CD1c-positive myeloid dendritic cell (primary cell): Measurements from ENCODE around the gene IL11.
"Not testable (repeated sequence)": the region's sequence is repeated elsewhere in the genome, so short reads cannot be mapped to it uniquely, and the experiment has no call there.

Source experiments
- DNase-seq: peaks from one replicate; pipeline ENCODE4 v3.0.0-alpha.2; 2016; ENCODE audit errors: extremely low spot score

The IL11 gene

DNA sequence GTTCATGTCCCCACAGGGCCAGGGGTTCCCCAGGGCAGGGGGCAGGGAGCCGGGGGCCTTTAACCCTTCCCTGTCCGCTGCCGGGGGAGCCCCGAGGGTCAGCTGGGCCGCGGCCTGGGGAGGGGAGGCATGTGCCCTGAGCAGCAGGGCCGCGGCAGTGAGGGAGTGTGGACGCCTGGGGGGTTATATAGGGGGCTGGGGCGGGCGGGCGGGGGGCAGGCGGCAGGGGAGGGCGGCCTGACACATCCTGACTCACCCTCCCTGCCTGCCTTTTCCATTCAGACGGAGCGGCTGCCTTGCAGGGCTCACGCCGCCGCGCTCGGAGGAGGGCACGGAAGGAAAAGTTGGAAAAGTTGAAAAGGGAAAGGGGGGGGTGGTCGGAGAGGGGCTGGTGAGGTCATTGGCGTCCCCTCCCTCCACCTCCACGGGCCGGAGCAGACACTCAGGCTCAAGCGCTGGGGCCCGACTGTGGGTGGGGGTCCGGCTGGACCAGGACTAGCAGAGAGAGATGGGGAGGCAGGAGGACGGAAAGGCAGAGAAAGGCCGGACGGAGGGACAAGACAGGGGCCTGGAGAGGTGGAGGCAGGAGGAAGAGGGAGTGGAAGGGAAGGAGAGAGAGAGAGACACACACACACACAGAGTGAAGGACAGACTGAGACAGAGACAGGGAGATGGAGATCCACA lies at the start of gene IL11:
TSS of gene IL11 (minus strand) at position 159 of the 684 bp plus-strand sequence. CDS start at position 6, 153 bp downstream.
- no peak for DNase-seq

GRCh38 chr19:55419624-55420236 lies 49.5 kb upstream of the IL11 start:
- no peak for DNase-seq

DNA sequence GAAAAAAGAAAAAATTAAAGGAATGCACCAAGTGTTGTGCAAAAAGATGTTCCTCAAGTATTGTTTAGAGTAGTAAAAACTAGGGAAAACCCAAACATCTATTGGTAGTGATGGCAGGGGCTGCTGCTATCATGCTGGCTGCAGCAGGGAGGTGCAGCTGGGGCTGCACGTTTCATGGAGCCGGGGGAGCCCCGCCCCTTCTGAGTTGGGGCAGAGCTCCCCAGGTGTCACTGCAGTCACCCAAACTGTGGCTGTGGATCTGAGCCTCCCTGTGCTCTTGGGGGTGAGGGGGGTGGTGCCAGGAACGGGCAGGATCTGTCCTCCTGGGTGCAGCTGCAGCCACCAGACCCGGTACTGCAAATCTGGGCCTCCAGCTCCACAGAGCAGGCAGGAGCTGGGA lies 48.8 kb upstream of the IL11 start:
- no peak for DNase-seq

DNA sequence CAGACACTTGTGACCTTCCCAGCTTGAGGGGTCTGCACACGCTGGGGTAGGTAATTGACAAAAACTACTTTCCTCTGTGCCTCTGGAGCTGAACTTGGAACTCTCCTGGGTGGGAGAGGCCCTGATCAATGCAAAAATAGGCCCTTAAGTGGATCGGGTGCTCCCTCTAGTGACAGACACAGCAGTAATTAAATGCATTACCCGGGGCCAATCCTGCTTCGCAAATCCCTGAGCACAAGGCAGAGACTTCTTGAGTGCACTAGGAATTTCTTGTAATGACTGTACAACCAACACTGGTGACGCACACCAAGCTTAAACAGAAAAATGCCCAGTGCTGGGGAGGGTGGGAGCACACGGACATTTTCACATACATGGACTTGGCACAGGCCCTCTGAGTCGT lies 47.9 kb upstream of the IL11 start:
- DNase-seq, result peak; percentile 76

DNA sequence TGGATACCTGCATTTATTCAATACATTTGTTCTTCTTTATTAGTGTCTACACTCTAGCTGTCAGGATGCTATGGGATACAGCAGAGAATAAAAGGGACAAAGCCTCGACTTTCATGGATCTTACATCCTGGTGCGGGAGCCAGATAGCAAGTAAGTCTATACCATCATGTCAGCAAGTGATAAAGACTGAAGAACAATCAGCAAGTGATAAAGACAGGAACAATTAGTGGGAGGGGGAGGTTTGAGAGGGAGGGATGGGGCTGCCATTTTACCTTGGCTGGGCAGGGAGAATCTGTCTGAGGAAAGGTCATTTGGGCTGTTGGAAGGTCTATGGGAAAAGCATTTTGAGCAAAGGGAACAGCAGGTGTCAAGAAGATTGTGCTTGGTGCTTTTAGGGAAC lies 39.9 kb upstream of the IL11 start:
- DNase-seq, result no peak

GRCh38 chr19:55409179-55409578 lies 38.9 kb upstream of the IL11 start:
- not testable (repeated sequence) for DNase-seq

DNA sequence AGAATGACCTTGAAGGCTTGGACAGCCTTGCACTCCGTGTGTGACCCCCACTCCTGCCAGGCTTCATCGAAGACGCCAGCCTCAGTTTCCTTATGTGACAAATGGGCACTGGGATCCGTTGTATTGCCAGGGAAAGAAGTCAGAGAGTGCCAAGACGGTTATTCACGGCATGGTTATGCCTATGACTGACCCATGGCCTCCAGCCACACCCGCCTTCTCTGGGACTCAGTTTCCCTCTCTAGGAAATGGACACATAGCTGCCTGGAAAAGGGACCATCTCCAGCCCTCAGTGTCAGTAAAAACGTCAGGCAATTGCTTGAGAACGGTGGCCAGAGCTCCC lies 38.2 kb upstream of the IL11 start:
- no peak for DNase-seq

DNA sequence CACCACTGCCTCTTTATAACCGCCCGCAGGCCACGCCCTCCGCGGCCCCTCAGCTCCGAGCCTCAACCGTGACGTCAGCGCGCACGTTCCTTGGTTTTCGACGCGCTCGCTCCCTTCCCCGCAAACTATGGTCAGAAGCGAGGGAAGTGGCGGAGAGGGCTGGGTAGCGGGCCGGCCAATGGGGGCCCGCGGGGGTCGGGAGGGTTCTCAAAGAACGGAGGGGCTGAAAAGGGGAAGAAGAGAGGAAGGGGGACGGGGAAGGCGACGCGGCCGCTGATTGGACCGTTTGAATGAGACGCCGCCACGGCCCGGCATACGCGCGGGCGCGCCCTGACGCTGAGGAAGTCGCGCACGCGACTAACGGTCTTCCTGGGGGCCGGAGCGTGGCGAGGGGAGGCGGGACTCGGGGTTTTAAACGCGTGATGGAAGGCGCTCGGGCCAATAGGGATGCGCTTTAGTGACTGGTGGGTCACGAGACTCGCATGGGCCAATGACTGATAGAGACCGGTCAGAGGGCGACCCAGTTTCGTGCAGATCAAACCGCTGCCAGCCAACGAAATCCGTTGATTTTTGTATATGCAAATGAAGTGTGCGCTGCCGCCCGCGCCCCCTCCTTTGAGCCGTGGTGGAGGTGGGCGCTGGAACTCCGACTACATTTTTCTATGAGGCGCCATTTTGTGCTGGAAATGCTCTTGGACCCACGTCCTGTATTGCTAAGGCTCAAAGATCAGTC lies 37.7 kb upstream of the IL11 start:
- peak; percentile 99 for DNase-seq

DNA sequence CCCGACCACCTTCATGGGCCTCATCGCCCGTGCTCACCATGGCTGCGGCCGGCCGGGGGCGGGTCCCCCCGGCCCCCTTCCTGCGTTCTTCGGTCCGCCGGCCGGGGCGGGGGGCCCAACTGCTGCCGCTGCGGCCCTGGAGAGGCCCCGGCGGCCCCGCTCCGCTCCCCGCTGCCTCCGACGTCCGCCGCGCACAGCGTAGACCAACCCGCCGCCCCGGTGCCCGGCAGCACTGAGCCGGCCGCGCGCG lies 37.2 kb upstream of the IL11 start, which contains the start of gene UBE2S:
TSS of gene UBE2S (minus strand) at position 239 of the 250 bp plus-strand sequence. CDS start at position 40, 199 bp downstream.
- DNase-seq, result not testable (repeated sequence)

- DNase-seq, result peak; percentile 45
Observed at GRCh38 chr19:55406826-55407549, 36.7 kb upstream of the IL11 start.

GRCh38 chr19:55406091-55406825 lies 36.0 kb upstream of the IL11 start:
- DNase-seq, result no peak

- no peak for DNase-seq
Observed at GRCh38 chr19:55405638-55406037, 35.4 kb upstream of the IL11 start.

DNA sequence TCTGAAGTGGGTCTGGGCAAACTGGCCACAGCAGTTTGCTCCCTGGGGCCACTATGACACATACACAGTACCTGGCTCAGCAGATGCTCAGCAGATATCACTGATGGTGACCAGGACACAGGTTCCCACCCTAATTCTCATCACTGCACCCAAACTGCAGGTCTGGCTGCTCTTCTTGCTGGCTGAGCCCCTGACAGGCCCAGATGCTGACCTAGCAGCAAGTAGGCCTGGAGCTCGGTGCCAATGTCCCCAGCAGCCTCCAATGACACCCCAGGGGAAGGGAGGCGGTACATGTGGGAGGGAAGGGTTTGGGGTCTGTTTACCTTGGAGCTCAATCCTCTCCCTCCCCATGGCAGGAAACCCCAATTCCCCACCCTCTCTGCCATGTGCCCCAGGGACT lies 32.2 kb upstream of the IL11 start:
- no peak for DNase-seq

DNA sequence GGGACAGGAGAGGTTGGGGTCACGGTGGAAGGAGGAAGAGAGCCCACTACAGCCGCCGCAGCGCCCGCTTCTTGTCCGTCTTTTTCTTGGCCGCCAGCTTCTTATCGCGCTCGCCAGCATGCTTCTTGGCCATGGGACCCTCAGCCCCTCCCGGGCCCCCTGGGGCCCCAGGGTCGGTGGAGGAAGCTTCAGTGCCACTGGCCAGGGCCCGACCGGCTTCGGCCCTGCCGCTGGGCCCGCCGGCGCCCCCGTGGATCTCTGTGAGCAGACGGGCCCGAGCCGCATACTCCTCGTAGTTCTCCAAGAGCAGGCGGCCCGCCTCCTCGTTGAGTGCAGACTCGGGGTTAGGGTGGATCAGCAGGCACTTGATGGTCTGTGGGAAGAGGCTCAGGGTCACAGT lies 31.1 kb upstream of the IL11 start:
- not testable (repeated sequence) for DNase-seq

- DNase-seq, result no peak
Observed at GRCh38 chr19:55400281-55401087, 30.2 kb upstream of the IL11 start.

- DNase-seq, result peak; percentile 67
Observed at GRCh38 chr19:55398200-55398925, 28.1 kb upstream of the IL11 start.

DNA sequence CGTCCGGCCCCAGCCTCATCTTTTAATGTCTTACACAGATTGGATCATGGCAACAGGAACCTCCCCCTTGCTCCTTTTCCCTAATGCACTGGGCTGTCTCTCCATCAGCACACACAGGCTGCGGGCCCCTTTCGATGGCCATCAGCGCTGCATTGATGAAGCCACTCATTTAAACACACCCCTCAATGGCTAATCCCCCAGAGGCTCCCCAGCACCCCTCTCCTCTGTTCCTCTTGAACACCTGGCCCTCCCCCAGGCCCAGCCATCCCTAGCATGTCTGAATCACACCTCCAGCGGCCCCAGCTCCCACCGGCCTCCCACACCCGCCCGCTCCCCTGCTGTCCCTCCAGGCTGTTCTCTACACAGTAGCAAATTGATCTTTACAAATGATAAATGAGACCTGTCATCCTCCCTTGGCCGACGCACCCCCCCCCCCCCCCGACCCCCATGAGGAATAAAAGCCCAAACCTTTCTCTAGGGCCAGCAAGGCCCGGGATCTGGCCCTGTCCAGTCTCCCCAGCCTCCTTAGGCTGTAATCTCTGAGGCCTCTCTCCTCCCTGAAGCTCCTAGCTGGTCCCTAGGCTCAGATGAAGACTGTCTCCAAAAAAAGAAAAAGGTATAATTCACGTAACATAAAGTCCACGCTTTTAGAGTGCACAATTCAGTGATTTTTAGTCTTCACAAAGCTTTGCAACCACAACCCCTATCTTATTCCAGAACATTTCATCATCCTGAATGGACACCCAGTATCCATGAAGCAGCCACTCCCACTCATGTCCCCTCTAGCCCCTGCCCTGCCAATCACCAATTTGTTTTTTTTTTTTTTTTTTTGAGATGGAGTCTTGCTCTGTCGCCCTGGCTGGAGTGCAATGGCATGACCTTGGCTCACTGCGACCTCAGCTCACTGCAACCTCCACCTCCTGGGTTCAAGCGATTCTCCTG lies 22.8 kb upstream of the IL11 start:
- no peak for DNase-seq

GRCh38 chr19:55391702-55392615 lies 21.7 kb upstream of the IL11 start:
- DNase-seq, result no peak
